Body of pancreas (tissue), 4 donors: Measurements from ENCODE around the gene CLPTM1L. TPM values are rescaled to one million over a fixed set of nuclear protein-coding genes. Genes with fewer than 3 reads are reported as not detected.
A peak's percentile ranks its signal among the peaks of the same experiment; 100 is the strongest.
"Not testable (repeated sequence)": the region's sequence is repeated elsewhere in the genome, so short reads cannot be mapped to it uniquely, and the experiment has no call there.

Experiments used
- ATAC-seq: fragments of 150-250 bp; one replicate; pipeline ENCODE4 v1.9.1; 2016
- DNase-seq, 4 donors: peaks; one replicate each; pipeline ENCODE4 v3.0.0-alpha.2; 2019
- H3K27ac ChIP-seq, 4 donors: fragments of 200-600 bp; sonication (generic); 1 replicate in 3 of 4; 2 replicates in 1 of 4; pipeline versions ENCODE4 v1.5.1 to v1.6.1; 2016 to 2019; ENCODE audit warnings: mild to moderate bottlenecking in 1 of 4, mixed read lengths in 1 of 4, moderate library complexity in 1 of 4
- H3K27me3 ChIP-seq, 2 donors: fragments of 200-600 bp; sonication (generic); one replicate each; pipeline ENCODE4 v1.6.0; 2016; ENCODE audit warnings: mild to moderate bottlenecking in 1 of 2
- H3K36me3 ChIP-seq, 2 donors: fragments of 200-600 bp; sonication (generic); replicated peaks in 1 of 2; 2 replicates each; pipeline ENCODE4 v1.5.1; 2016; ENCODE audit warnings: low read depth in 2 of 2; ENCODE audit not compliant: insufficient read depth in 1 of 2
- H3K4me1 ChIP-seq: fragments of 200-600 bp; sonication (generic); one replicate; pipeline ENCODE4 v1.6.0; 2016
- H3K4me3 ChIP-seq, 2 donors: fragments of 200-600 bp; sonication (generic); 1 replicate in 1 of 2; 2 replicates in 1 of 2; pipeline ENCODE4 v1.5.1; 2016 to 2019
- H3K9me3 ChIP-seq, 3 donors: fragments of 200-600 bp; sonication (generic); 1 replicate in 2 of 3; 2 replicates in 1 of 3; pipeline ENCODE4 v1.5.1; 2016
- CTCF ChIP-seq, 7 experiments: fragments of 450-650 bp in 4 of 7; fragments of 200-600 bp in 3 of 7; sonication (generic) in 3 of 7; IDR thresholded peaks; one replicate each; pipeline ENCODE4 v1.5.1; 2016 to 2019; ENCODE audit warnings: antibody characterized with exemption in 7 of 7
- POLR2A ChIP-seq, 3 donors: fragments of 450-650 bp; IDR thresholded peaks; one replicate each; pipeline ENCODE4 v1.6.1; 2016; ENCODE audit warnings: antibody characterized with exemption in 3 of 3, mild to moderate bottlenecking in 2 of 3
- WGBS, 2 donors: methylation state at CpG; one replicate each; pipeline ENCODE4 v1.1.5; 2017; 5-methylcytosine and 5-hydroxymethylcytosine counted together
- intact Hi-C: fragments of 100-400 bp; cut with DNase I; formaldehyde crosslinking; loops from one replicate; pipeline ENCODE4 v1.15.1; 2023
- total RNA-seq, 2 donors: library from RNA; depleted of rRNA; stranded (reverse); fragments of >200 nt; gene quantifications; one replicate each; pipeline ENCODE4 v1.1.0, GENCODE V29; 2016

Gene CLPTM1L
- total RNA-seq, 2 donors from 2014 or later = 91.3 to 109 TPM

GRCh38 chr5:1374679-1375055 is 29.8 kb upstream of the CLPTM1L start:
- Histone ChIP-seq H3K27ac (no peak overlapping the region), H3K4me3 (no peak overlapping the region), H3K36me3 (no peaks in the 10 kb centered on the region), H3K9me3 (no peaks in the 10 kb centered on the region), H3K27me3 (no peaks in the 10 kb centered on the region), H3K4me1 (no peaks in the 10 kb centered on the region)
- intact Hi-C loops = no loop called here
- WGBS, 2 donors = 17 to 36% methylated on average over 6 of the region's 6 CpGs
- ATAC-seq (peak; percentile 40), DNase-seq (peak; percentile 35 to 65 (median 50))
- TF ChIP-seq POLR2A (IDR thresholded peaks at IDR 0.05) = no peak

GRCh38 chr5:1374030-1374678 is 29.3 kb upstream of the CLPTM1L start:
- ATAC-seq (no peak), DNase-seq (no peak)
- Histone ChIP-seq H3K27ac (no peak overlapping the region), H3K27me3 (no peaks in the 10 kb centered on the region), H3K36me3 (no peaks in the 10 kb centered on the region), H3K4me3 (no peak overlapping the region), H3K9me3 (no peaks in the 10 kb centered on the region), H3K4me1 (no peaks in the 10 kb centered on the region)
- 58 to 62% methylated on average over 9 of the region's 9 CpGs for WGBS, 2 donors
- no peak for TF ChIP-seq POLR2A (IDR thresholded peaks at IDR 0.05)
- TF ChIP-seq CTCF (IDR thresholded peaks at IDR 0.05) = no peak
- intact Hi-C loops = no loop called here

- DNase-seq, H3K36me3 ChIP-seq, H3K27ac ChIP-seq, H3K4me3 ChIP-seq, H3K27me3 ChIP-seq, H3K4me1 ChIP-seq, ATAC-seq, H3K9me3 ChIP-seq, intact Hi-C loops: not testable (repeated sequence)
- 91 to 96% methylated on average over 4 of the region's 4 CpGs for WGBS, 2 donors
Observed at GRCh38 chr5:1371972-1372342, 27.1 kb upstream of the CLPTM1L start.

GRCh38 chr5:1371218-1371971 is 26.5 kb upstream of the CLPTM1L start:
- DNase-seq = no peak
- no peak for ATAC-seq
- Histone ChIP-seq H3K27ac (no peak overlapping the region), H3K27me3 (peaks cover 0 to 5% of the 10 kb centered on the region in 2 donors), H3K4me1 (no peaks in the 10 kb centered on the region), H3K4me3 (no peak overlapping the region), H3K36me3 (no peaks in the 10 kb centered on the region), H3K9me3 (no peaks in the 10 kb centered on the region)
- intact Hi-C loops = no loop called here
- WGBS, 2 donors = 71 to 80% methylated on average over 13 of the region's 13 CpGs
- TF ChIP-seq POLR2A (IDR thresholded peaks at IDR 0.05) = no peak

GRCh38 chr5:1370006-1370405 is 25.1 kb upstream of the CLPTM1L start:
- Histone ChIP-seq H3K4me3 (no peak overlapping the region), H3K36me3 (no peaks in the 10 kb centered on the region), H3K4me1 (no peaks in the 10 kb centered on the region), H3K27me3 (peaks cover 0 to 5% of the 10 kb centered on the region in 2 donors), H3K9me3 (no peaks in the 10 kb centered on the region), H3K27ac (no peak overlapping the region)
- DNase-seq (no peak), ATAC-seq (no peak)
- TF ChIP-seq POLR2A (IDR thresholded peaks at IDR 0.05) = no peak
- no peak for TF ChIP-seq CTCF (IDR thresholded peaks at IDR 0.05)
- intact Hi-C loops = no loop called here
- 75 to 77% methylated on average over 7 of the region's 7 CpGs for WGBS, 2 donors

- DNase-seq (peak in 1 of 4 donors; percentile 57), ATAC-seq (no peak)
- Histone ChIP-seq H3K4me3 (no peak overlapping the region), H3K27ac (no peak overlapping the region), H3K36me3 (no peaks in the 10 kb centered on the region), H3K4me1 (no peaks in the 10 kb centered on the region), H3K9me3 (no peaks in the 10 kb centered on the region), H3K27me3 (peaks cover 0 to 5% of the 10 kb centered on the region in 2 donors)
- WGBS, 2 donors = 36 to 44% methylated on average over 4 of the region's 4 CpGs
- TF ChIP-seq CTCF (IDR thresholded peaks at IDR 0.05) = no peak
- intact Hi-C loops = no loop called here
Observed at GRCh38 chr5:1368756-1369155, 23.9 kb upstream of the CLPTM1L start.
